Stimulated activated CD4-positive, alpha-beta T cell treated with anti-CD3 and anti-CD28 coated beads, Interleukin-4, amount 100 ng/mL, for 48 hours (primary cell): ENCODE results near the gene FAM131C.

ENCODE experiments used
- DNase-seq, 2 donors: peaks; one replicate each; pipeline ENCODE4 v3.0.0-alpha.2; 2020; ENCODE audit warnings: low read depth in 2 of 2

Gene FAM131C

GRCh38 chr1:16101623-16102022, 28.2 kb upstream of the FAM131C start:
- no peak for DNase-seq

DNA sequence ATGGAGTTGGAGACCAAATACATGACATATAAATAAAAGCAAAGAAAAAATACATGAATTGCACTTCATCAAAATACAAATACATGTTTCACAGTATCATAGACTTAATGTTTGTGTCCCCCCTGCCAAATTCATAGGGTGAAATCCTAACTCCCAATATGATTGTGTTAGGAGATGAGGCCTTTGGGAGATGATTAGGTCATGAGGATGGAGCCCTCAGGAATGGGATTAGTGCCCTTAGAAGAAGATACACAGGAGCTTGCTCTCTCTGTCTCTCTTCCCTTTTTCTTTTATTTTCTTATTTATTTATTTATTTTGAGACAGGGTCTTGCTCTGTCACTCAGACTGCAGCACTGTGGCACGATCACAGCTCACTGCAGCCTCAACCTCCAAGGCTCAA, 26.0 kb upstream of the FAM131C start:
- DNase-seq, result no peak

GRCh38 chr1:16095447-16095846, 22.0 kb upstream of the FAM131C start:
- DNase-seq, result no peak

GRCh38 chr1:16094453-16095158, 21.2 kb upstream of the FAM131C start:
- no peak for DNase-seq

- no peak for DNase-seq
These were observed 20.2 kb upstream of the FAM131C start for GRCh38 chr1:16093611-16094010.

- DNase-seq, result no peak
These were observed 19.6 kb upstream of the FAM131C start for GRCh38 chr1:16092923-16093511.

GRCh38 chr1:16092097-16092922, 18.9 kb upstream of the FAM131C start:
- DNase-seq, result no peak

DNA sequence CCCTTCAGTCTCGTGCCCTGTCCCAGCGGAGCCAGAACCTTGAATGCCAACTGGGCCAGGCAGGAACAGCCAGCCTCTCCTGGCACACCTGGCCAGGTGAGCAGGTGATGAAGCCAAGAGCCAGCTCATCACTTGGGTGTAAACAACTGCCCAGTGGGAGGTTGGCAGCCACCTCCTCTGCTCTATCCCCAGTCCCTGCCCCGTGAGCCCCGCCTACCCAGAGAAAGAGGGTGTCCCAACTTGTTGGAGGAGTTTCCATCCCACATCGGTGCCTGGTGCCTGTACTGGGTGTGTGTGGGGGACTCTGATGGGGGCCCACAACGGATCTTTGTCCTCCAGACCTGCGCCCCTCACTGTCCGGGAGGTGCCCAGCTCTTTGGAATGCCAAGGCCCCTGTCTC, 17.8 kb upstream of the FAM131C start:
- DNase-seq, result no peak

- no peak for DNase-seq
These were observed 16.8 kb upstream of the FAM131C start for GRCh38 chr1:16090076-16090826.

GRCh38 chr1:16088996-16089395, 15.5 kb upstream of the FAM131C start:
- DNase-seq, result no peak

DNA sequence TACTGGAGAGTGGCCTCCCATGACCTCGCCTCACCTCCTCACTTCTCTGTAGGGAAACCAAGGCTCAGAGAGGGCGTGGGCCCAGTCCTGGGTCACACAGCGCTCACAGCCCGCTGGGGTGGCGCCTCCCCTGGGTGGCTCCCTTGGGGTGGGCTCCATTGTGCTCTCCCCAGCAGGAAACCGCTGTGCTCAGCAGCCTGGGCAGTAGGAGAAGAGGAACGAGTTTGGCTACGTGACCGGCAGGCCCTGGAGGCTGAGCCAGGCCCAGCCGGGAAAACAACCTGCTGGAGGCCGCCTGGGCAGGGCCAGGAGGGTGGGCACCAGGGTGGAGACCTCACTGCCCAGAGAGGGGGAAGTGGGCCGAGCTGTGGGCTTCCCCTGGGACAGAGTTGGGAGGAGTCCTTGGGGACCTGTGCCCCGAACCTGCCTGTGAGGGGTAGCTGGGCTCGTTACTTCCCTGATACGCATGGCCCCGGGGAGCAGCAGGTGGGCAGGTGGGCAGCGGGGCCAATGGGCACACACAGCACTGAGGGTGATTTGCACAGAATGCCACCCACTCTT, 15.0 kb upstream of the FAM131C start:
- DNase-seq, result no peak

GRCh38 chr1:16087733-16088132, 14.3 kb upstream of the FAM131C start:
- no peak for DNase-seq

- no peak for DNase-seq
These were observed 12.1 kb upstream of the FAM131C start for GRCh38 chr1:16085522-16085921.

DNA sequence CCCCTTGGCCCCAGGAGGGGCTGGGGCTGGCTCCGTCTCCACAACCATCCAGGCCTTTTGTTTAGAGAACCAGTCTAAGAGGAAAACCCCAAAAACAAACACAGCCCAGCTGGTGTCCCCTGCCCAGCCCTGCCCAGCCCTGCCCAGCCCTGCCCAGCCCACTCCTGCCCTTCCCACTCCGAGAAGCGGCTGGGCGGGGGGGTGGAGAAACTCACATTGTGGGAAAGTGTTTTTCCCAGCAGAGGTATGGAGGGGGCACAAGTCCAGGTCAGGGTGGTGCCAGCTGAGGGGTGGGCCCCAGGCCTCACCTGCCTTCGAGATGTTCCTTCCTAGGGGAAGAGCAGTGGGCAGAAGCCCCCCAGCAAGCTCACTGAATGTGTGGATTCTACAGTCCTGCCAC, 10.0 kb upstream of the FAM131C start:
- no peak for DNase-seq

DNA sequence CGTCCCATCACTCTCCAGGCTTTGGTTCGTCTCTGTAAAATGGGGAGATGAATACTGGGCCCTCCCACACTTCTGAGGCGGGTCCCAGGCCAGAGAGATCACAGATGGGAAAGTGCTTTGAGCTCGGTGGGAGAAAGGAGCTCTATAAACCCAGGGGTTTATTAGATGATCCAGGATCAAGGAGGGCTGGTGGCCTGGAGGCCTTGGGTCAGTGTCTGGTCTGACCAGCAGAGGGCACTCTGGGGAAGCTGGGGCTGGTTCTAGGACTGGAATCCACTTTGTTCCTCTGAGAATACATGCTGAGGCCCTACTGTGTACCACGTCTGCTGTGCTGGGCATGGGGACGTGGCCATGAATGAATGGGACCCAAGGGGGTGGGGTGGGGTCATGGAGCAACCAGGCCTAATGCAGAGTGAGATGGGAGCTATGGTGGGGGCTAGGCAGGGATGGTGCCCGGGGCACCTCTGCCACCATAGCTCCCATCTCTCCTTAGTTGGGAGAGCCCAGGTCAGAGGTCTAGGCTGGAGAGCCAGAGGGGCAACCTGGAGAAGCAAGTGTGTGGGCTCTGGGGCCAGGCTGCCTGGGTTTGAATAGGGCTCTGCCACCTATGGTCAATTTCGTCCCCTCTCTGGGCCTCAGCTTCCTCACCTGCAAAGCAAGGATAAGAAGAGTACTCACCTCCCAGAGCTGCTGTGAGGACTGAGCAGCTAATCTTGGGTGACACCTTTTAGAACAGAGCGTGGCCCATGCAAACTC, 9.0 kb upstream of the FAM131C start:
- DNase-seq, result peak; percentile 61 to 66

DNA sequence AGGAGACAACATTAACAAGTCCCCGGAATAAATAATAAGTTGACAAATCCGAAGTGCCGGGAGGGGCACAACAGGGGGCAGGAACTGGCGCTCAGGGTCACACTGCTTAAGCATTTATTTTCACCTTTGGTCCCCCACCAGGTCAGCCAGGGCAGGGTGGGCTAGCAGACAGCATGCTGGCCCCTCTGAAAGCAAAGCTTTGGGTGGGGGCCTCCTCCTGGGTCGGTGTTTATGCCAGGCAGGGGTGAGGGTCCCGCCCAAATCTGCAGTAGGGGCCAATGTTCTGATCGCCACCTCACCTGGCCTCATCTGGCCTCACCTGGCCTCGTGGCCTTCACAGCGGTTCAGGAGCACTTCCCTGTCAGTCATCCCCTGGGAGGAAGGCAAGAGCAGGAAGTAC, 8.2 kb upstream of the FAM131C start:
- no peak for DNase-seq

GRCh38 chr1:16080422-16081150, 7.1 kb upstream of the FAM131C start:
- no peak for DNase-seq

DNA sequence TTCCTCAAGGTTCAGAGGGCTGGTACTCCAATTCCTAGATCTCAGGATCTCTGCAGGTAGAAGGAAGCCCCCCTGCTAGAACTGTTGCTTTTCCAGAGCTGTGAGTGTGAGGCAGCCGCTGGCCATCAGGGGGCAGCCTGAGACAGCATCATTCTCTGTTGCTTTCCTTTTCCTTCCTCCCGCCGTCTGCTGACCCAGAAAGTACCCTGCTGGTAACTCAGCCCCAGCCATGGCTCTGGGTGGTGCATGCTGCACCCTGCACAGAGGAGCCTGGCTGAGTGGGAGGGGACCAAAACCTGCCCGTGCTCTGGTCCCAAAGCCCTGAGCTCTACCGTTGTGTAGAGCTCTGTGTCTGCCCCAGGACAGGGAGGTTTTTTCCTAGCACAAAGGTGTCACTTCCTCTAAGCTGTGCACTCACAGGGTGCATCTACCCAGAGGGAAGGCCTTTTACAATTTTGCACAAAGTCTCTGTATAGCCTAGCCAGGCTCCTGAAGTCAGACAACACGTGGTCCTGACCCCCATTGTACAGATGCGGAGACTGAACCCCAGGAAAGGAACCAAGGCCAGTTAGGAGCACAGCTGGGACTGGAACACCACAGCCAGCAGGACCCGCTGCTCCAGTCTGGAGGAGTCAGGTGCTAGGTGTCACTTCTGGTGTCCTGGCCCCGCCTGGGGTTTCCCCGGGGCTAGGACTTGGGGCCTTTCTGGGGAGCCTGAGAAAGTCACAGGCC, 5.6 kb upstream of the FAM131C start:
- DNase-seq, result peak; percentile 64 to 65

GRCh38 chr1:16077406-16078245, 4.2 kb upstream of the FAM131C start:
- DNase-seq, result no peak
